Measurements from ENCODE around the gene ABL1.
"Not testable (repeated sequence)": the region's sequence is repeated elsewhere in the genome, so short reads cannot be mapped to it uniquely, and the experiment has no call there.

The ABL1 gene

DNA sequence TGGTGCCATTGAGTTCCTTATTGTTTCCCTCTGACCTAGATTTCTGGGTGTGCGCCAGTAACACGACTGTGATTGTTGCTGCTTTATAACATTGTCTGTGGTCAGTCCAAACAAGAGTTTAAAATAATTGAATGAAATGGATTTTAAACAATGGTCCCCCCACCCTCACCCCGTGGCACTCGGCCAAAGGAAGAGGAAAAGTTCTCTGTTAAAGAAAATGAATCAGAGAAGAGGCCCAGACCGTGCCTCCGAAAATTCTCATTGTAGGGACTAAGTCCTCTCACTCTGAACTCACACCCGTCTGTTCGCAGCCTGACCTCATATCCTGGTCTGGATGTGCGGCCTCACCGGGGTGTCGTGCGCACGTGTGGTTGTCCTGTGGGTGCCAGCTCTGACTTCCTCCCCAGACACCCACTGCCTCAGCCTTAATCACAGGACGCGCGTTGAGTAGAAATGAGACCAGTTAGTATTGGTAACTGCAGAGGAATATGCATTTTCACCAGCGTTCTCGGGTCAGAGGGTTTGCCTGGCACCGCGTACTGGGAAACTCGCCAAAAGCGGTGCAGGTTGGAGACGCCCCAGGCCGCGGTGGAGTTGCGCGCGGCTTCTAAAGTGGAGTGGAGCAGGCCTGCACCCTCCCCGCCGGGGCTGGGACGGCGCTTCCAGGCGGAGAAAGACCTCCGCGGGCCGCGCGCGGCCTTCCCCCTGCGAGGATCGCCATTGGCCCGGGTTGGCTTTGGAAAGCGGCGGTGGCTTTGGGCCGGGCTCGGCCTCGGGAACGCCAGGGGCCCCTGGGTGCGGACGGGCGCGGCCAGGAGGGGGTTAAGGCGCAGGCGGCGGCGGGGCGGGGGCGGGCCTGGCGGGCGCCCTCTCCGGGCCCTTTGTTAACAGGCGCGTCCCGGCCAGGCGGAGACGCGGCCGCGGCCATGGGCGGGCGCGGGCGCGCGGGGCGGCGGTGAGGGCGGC, at the start of gene ABL1:
TSS of gene ABL1 (plus strand) at position 884 of the 966 bp plus-strand sequence. CDS start 193 bp downstream, outside the sequence.
- no peak for DNase-seq (ENCODE audit: low spot score)

GRCh38 chr9:130785940-130786508, 49.0 kb upstream of the ABL1 start:
- no peak for DNase-seq (ENCODE audit: low spot score)

DNA sequence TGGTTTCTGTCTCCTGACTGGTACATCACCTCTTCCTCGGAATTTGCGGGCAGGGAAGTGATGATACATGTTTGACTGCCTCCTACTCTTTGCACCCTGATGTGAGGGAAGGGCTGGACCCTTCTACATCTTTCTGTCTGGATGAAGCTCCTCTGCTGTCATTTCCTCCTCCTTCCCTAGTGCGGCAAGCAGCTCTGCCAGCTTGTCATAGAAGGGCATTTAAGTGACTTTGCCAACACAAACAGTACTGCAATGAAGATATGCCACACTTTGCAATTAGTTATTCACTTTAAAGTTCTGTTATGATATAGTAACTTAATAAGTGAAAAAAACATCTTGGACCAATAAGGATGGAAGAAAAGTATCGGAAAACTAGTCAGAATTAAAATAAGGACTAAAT, 48.5 kb upstream of the ABL1 start:
- DNase-seq (ENCODE audit: low spot score): no peak

GRCh38 chr9:130789747-130790672, 45.0 kb upstream of the ABL1 start:
- DNase-seq (ENCODE audit: low spot score): no peak

DNA sequence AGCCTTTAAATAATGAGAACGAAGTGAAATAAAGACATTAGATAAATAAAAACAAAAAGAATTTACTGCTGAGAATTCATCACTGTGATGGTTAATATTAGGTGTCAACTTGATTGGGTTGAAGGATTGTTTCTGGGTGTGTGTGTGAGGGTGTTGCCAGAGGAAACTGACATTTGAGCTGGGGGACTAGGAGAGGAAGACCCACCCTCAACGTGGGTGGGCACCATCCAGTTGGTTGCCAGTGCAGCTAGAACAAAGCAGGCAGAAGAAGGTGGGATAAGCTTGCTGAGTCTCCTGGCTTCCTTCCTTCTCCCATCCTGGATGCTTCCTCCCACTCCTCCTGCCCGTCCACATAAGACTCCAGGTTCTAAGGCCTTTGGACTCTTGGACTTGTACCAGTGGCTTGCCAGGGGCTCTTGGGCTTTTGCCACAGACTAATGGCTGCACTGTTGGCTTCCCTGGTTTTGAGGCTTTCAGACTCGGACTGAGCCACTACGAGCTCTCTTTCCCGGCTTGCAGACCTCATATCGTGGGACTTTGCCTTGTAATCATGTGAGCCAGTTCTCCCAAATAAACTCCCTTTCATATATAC, 43.7 kb upstream of the ABL1 start:
- DNase-seq (ENCODE audit: low spot score): no peak

DNA sequence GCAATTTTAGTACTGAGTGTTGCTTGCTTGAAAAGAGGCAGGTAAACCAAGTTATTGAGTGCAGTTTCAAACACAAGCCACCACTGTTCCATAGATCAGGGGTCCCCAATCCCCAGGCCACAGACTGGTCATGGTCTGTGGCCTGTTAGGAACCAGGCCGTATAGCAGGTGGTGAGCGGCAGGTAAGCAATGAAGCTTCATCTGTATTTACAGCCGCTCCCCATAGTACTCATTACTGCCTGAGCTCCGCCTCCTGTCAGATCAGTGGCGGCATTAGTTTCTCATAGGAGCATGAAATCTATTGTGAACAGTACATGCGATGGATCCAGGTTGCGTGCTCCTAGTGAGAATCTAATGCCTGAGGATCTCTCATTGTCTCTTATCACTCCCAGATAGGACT, 41.5 kb upstream of the ABL1 start:
- DNase-seq (ENCODE audit: low spot score): no peak

DNA sequence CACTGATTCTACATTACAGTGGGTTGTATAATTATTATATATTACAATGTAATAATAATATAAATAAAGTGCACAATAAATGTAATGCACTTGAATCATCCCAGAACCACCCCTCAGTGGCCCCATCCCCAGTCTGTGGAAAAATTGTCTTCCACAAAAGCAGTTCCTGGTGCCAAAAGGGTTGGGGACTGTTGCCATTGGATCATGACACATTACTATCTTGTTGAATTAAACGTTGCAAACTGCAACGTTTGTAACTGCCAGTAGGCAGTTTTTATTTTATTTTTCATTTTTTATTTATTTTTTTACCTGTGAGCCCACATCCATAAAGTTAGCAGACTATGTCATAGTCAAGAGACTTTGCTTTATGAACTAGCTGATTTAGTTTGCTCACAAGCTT, 41.0 kb upstream of the ABL1 start:
- not testable (repeated sequence) for DNase-seq (ENCODE audit: low spot score)

- DNase-seq (ENCODE audit: low spot score): not testable (repeated sequence)
These were observed 40.6 kb upstream of the ABL1 start for GRCh38 chr9:130794423-130794822.

GRCh38 chr9:130794923-130795495, 40.0 kb upstream of the ABL1 start:
- DNase-seq (ENCODE audit: low spot score): no peak

DNA sequence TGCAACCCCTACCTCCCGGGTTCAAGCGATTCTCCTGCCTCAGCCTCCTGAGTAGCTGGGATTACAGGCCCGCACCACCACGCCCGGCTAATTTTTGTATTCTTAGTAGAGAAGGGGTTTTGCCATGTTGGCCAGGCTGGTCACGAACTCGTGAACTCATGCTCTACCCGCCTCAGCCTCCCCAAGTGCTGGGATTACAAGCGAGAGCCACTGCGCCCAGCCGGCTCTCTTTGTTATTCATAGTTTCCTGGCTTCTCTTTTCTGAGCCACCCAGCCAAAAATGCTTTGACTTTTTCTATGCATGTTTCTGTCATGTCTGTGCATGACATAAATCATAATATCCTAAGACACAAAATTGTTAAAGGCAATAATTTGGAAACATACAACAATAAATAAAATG, 31.9 kb upstream of the ABL1 start:
- not testable (repeated sequence) for DNase-seq (ENCODE audit: low spot score)

- DNase-seq (ENCODE audit: low spot score): no peak
These were observed 29.3 kb upstream of the ABL1 start for GRCh38 chr9:130805510-130806326.

- no peak for DNase-seq (ENCODE audit: low spot score)
These were observed 28.7 kb upstream of the ABL1 start for GRCh38 chr9:130806327-130806716.

- DNase-seq (ENCODE audit: low spot score): no peak
These were observed 24.4 kb upstream of the ABL1 start for GRCh38 chr9:130810609-130811136.

DNA sequence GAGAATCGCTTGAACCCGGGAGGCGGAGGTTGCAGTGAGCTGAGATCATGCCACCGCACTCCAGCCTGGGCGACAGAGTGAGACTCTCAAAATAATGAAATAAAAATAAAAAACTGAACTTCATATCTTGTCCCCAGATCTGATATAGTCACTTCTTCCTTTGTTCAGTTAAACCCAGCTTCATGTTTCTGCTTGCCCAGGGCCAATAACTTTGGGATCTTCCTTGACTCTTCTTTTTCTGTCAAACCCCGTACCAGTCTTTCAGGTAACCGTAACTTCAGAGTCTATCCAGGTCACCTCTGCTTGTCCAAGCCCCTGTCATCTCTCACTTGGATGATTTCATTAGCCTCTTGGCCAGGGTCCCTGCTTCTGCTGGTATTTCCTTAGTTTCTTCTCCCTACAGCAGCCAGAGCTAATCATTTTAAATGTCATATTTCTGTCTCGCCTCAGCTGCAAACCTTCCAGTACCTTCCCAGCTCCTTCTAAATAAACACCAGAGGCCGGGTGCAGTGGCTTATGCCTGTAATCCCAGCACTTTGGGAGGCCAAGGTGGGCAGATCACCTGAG, 19.7 kb upstream of the ABL1 start:
- no peak for DNase-seq (ENCODE audit: low spot score)

- DNase-seq (ENCODE audit: low spot score): no peak
These were observed 17.1 kb upstream of the ABL1 start for GRCh38 chr9:130817914-130818313.

- no peak for DNase-seq (ENCODE audit: low spot score)
These were observed 14.8 kb upstream of the ABL1 start for GRCh38 chr9:130820135-130820738.

DNA sequence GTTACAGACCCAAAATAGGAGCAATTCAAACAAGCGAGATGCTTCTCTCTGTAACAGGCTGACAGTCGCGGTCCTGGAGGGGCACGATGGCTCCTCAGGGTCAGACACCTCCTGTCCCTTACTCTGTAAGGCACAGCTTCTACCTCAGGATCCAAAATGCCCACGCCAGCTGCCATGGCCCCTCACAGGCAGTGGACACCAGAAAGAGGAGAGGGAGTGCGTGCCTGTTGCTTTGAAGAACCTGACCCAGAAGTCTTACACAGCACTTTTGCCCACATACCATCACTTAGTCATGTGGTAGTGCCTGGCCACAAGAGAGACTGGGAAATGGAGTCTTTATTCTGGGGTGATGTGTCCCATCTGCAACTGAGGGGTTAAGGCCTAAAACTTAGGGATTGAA, 11.6 kb upstream of the ABL1 start:
- DNase-seq (ENCODE audit: low spot score): no peak

- no peak for DNase-seq (ENCODE audit: low spot score)
These were observed 11.0 kb upstream of the ABL1 start for GRCh38 chr9:130824079-130824478.

DNA sequence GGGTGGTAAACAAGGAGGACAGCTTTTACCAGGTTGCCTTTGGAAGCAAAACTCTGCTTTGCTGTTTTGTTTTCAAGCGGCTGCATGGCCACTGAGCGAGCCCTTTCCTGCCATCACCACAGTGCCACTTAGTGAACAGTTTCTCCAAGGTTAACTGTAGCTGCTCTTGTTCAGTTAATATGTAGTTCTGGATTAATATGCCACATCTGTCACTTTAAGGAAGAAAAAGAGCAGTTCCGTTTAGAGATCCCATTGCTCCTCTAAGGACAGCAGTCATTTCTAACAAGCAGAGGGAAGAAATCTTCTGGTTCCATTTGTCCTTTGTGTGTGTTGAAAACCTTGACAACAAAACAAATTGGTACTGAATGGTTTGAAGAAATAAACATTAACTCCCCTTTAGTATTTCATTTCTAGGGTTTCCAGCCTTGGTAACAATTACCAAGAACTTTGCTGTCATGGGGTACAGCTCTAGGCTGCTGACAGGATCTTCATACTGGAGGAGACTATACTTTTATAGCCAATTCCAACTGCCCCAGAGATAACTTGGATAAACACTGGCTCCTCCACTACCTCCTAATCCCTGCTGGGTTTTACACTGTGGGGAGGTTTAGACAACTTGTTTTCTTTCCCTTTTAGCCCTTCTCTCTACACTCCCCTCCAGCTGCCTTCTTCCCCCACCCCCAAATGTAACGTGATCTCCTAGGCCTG, 10.3 kb upstream of the ABL1 start:
- no peak for DNase-seq (ENCODE audit: low spot score)

Measured in hematopoietic multipotent progenitor cell treated with erythropoietin and hydrocortisone succinate and interleukin-3 and kit ligand, for 17 days (in vitro differentiated cells).